Activated CD8-positive, alpha-beta T cell treated with anti-CD3 and anti-CD28 coated beads for 36 hours (primary cell): ENCODE results near the gene VTCN1. TPM values are rescaled to one million over a fixed set of nuclear protein-coding genes. Genes with fewer than 3 reads are reported as not detected.

Experiments used
- ATAC-seq: fragments of 200-7000 bp; cut with Tn5 transposase; one replicate; pipeline ENCODE4 v1.10.0; 2021; ENCODE audit warnings: mild to moderate bottlenecking, moderate library complexity
- CTCF ChIA-PET: fragments of 350-600 bp; sonication (Branson Sonifier 250); formaldehyde crosslinking; loops from one replicate; lab custom pipeline; 2021; ENCODE audit warnings: antibody characterized with exemption; lab: Charles Lee
- POLR2A ChIA-PET: fragments of 350-600 bp; sonication (Branson Sonifier 250); formaldehyde crosslinking; loops from one replicate; lab custom pipeline; 2021; ENCODE audit warnings: antibody characterized with exemption; lab: Charles Lee
- DNase-seq: peaks from one replicate; pipeline ENCODE4 v3.0.0-alpha.2; 2020
- H3K27ac Mint-ChIP-seq: one replicate; pipeline ENCODE4 v1.8.0; 2021; ENCODE audit warnings: mild to moderate bottlenecking, mixed read lengths
- H3K27me3 Mint-ChIP-seq: one replicate; pipeline ENCODE4 v1.8.0; 2021; ENCODE audit warnings: mixed read lengths
- H3K36me3 Mint-ChIP-seq: one replicate; pipeline ENCODE4 v1.8.0; 2021; ENCODE audit warnings: low read depth, mixed read lengths
- H3K4me1 Mint-ChIP-seq: one replicate; pipeline ENCODE4 v1.8.0; 2021; ENCODE audit warnings: low read depth, mixed read lengths
- H3K4me3 Mint-ChIP-seq: one replicate; pipeline ENCODE4 v1.8.0; 2021; ENCODE audit warnings: mild to moderate bottlenecking, moderate library complexity, mixed read lengths
- H3K9me3 Mint-ChIP-seq: one replicate; pipeline ENCODE4 v1.8.0; 2021; ENCODE audit warnings: mixed read lengths
- intact Hi-C: fragments of 100-400 bp; cut with micrococcal nuclease; formaldehyde crosslinking; loops from one replicate; pipeline ENCODE4 v1.10.0; 2022
- total RNA-seq, 2 experiments: library from RNA; stranded (reverse); gene quantifications; one replicate each; pipeline ENCODE4 v1.2.3, GENCODE V29; 2021
- TF ChIP-seq, protein P1 (sequence below): fragments of 200-600 bp; IDR thresholded peaks from one replicate; pipeline ENCODE4 v1.8.0; 2022; ENCODE audit warnings: antibody characterized with exemption, mild to moderate bottlenecking

Gene VTCN1
- total RNA-seq, 2 experiments from 2014 or later: not detected

DNA sequence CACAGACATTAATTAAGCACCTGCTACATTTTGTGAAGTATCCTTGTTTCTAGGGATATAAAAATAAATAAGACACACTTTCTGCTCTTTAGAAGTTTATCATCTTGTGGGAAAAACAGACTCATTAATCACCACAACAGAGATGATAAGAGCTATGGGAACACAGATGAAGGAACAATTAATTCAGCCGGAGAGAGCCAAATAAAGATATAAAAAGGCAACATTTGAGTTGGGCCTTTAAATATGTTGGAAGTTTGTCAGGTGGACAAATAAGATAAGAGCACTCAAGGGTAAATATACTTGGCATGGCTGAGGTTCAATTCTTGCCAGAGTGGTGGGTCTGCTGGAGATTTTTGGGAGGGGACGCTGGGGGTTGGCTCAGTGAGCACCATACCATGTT, 34.2 kb upstream of the VTCN1 start:
- H3K36me3 Mint-ChIP-seq: no peaks in the 10 kb centered on the region
- TF ChIP-seq, protein P1, sequence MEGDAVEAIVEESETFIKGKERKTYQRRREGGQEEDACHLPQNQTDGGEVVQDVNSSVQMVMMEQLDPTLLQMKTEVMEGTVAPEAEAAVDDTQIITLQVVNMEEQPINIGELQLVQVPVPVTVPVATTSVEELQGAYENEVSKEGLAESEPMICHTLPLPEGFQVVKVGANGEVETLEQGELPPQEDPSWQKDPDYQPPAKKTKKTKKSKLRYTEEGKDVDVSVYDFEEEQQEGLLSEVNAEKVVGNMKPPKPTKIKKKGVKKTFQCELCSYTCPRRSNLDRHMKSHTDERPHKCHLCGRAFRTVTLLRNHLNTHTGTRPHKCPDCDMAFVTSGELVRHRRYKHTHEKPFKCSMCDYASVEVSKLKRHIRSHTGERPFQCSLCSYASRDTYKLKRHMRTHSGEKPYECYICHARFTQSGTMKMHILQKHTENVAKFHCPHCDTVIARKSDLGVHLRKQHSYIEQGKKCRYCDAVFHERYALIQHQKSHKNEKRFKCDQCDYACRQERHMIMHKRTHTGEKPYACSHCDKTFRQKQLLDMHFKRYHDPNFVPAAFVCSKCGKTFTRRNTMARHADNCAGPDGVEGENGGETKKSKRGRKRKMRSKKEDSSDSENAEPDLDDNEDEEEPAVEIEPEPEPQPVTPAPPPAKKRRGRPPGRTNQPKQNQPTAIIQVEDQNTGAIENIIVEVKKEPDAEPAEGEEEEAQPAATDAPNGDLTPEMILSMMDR: no peak
- POLR2A ChIA-PET: no interaction called here
- no peak overlapping the region for H3K4me3 Mint-ChIP-seq
- no peak for ATAC-seq
- no peak for DNase-seq
- H3K4me1 Mint-ChIP-seq: no peaks in the 10 kb centered on the region
- CTCF ChIA-PET: no interaction called here
- no peaks in the 10 kb centered on the region for H3K9me3 Mint-ChIP-seq
- H3K27ac Mint-ChIP-seq: no peak overlapping the region
- H3K27me3 Mint-ChIP-seq: peaks cover 18% of the 10 kb centered on the region
- intact Hi-C loops: no loop called here

DNA sequence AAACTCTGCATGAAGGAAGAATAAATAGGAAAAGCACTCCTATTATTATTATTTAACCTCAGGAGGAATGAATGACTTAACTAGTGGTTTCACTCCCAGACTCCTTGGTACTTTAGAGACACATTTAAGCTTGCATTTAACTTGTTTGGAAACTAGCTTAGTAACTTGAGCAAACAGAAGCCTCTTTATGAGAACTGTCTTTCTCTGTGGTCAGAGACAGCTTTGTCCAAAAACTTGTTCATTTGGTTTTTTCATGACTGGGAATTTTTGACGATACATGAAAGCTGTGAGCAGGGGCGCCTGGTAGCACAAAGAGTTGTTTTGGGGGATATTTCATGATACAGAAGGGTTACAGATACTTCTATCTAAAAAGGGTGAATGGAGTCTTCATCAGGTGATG, 33.6 kb upstream of the VTCN1 start:
- Mint-ChIP-seq H3K4me3 (no peak overlapping the region), H3K9me3 (no peaks in the 10 kb centered on the region), H3K36me3 (no peaks in the 10 kb centered on the region), H3K4me1 (no peaks in the 10 kb centered on the region), H3K27ac (no peak overlapping the region), H3K27me3 (peaks cover 18% of the 10 kb centered on the region)
- intact Hi-C loops: no loop called here
- TF ChIP-seq, protein P1: no peak
- no peak for ATAC-seq
- ChIA-PET POLR2A (no interaction called here), CTCF (interaction anchor here (1.6 kb wide), 1 partner anchor 291 kb away, joined by 4 read pairs; no protein-coding TSS in a partner anchor)
- DNase-seq: no peak

DNA sequence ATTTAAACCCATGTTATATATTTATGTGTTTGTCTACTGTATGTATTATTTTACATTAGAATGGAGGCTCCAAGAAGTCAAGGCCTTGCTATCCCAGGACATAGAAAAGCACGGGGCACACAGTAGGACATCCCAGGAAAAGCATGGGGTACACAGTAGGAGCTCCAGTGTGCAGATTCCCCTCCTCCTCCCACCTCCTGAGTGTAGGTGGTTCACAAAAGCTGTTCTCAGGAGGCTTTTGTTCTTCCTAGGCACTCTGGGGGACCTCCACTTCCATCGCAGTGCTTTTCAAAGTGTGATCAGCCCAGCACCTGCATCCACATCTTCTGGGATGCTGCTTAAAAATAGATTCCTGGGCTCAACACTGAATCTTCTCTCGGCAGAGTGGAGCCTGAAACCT, 30.8 kb upstream of the VTCN1 start:
- no peak overlapping the region for H3K27ac Mint-ChIP-seq
- CTCF ChIA-PET: no interaction called here
- POLR2A ChIA-PET: no interaction called here
- H3K36me3 Mint-ChIP-seq: no peaks in the 10 kb centered on the region
- H3K4me1 Mint-ChIP-seq: no peaks in the 10 kb centered on the region
- no peak for DNase-seq
- no peaks in the 10 kb centered on the region for H3K9me3 Mint-ChIP-seq
- ATAC-seq: no peak
- H3K27me3 Mint-ChIP-seq: peaks cover 24% of the 10 kb centered on the region
- intact Hi-C loops: no loop called here
- H3K4me3 Mint-ChIP-seq: no peak overlapping the region
- TF ChIP-seq, protein P1: no peak

DNA sequence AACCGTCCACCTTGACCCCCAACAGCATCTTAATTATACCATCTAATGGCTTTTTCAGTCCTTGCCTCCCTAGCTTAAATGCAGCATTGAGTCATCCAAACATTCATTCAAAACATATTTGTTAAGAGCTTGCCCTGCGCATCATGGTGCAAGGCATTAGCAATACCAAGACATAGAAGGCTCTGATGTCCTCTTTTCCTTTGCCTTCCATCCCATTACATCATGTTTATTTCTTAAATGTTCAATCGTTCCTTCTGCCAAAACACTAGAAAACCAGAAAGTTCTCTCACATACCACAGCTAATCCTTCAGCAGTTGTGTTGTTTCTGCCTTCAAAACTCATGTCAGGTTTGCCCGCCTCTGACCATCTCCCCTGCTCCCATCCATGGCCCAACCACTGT, 29.8 kb upstream of the VTCN1 start:
- TF ChIP-seq, protein P1: no peak
- ATAC-seq (no peak), DNase-seq (no peak)
- intact Hi-C loops: no loop called here
- no peak overlapping the region for H3K27ac Mint-ChIP-seq
- no peaks in the 10 kb centered on the region for H3K36me3 Mint-ChIP-seq
- no peaks in the 10 kb centered on the region for H3K4me1 Mint-ChIP-seq
- no peaks in the 10 kb centered on the region for H3K9me3 Mint-ChIP-seq
- ChIA-PET POLR2A (no interaction called here), CTCF (no interaction called here)
- H3K4me3 Mint-ChIP-seq: no peak overlapping the region
- H3K27me3 Mint-ChIP-seq: peaks cover 22% of the 10 kb centered on the region

DNA sequence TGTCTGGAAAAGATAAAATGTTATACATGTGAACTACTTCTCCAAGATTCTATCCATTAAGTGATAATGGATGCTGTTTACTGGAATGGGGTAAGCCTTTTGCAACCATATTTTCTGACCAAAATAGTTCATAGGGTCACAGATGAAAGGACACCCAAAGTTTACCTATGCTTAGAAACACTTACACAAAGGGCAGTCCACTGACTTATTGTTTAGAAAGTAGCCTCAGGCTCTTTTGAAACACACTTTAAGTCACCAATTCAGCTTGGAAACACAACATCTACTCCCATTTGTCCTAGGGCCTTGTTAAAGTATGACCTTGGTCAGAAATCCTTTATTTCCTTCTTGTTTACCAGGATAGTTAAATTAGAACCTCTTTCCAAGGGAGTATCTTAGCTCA, 28.7 kb upstream of the VTCN1 start:
- Mint-ChIP-seq H3K9me3 (no peaks in the 10 kb centered on the region), H3K27ac (no peak overlapping the region), H3K27me3 (peaks cover 23% of the 10 kb centered on the region), H3K4me3 (no peak overlapping the region), H3K4me1 (no peaks in the 10 kb centered on the region), H3K36me3 (no peaks in the 10 kb centered on the region)
- intact Hi-C loops: no loop called here
- ChIA-PET CTCF (no interaction called here), POLR2A (no interaction called here)
- TF ChIP-seq, protein P1: no peak
- ATAC-seq: no peak
- no peak for DNase-seq
